Trophoblast cell (in vitro differentiated cells and primary cell): ENCODE measurements around the gene ITPKB.

Experiments
- DNase-seq, 2 donors: peaks; one replicate each; pipeline ENCODE4 v3.0.0-alpha.2; 2016
- H2AFZ ChIP-seq: 2 replicates; pipeline ENCODE4 v1.6.1; 2013; ENCODE audit warnings: low read length, moderate library complexity, mild to moderate bottlenecking; ENCODE audit not compliant: insufficient read depth, poor library complexity
- H2AK5ac ChIP-seq: 2 replicates; pipeline ENCODE4 v1.6.1; 2013; ENCODE audit warnings: mild to moderate bottlenecking, low read length
- H2BK120ac ChIP-seq: 2 replicates; pipeline ENCODE4 v1.6.1; 2013; ENCODE audit warnings: low read length, mild to moderate bottlenecking, moderate library complexity; ENCODE audit not compliant: insufficient read depth, poor library complexity
- H2BK12ac ChIP-seq: 2 replicates; pipeline ENCODE4 v1.6.1; 2013; ENCODE audit warnings: mild to moderate bottlenecking, low read length, moderate library complexity
- H2BK5ac ChIP-seq: 2 replicates; pipeline ENCODE4 v1.6.1; 2013; ENCODE audit warnings: low read length, low read depth, moderate library complexity, mild to moderate bottlenecking; ENCODE audit not compliant: poor library complexity
- H3K14ac ChIP-seq: 2 replicates; pipeline ENCODE4 v1.6.1; 2013; ENCODE audit warnings: mild to moderate bottlenecking, low read length
- H3K18ac ChIP-seq: 2 replicates; pipeline ENCODE4 v1.6.1; 2013; ENCODE audit warnings: mild to moderate bottlenecking, low read length
- H3K23ac ChIP-seq: 2 replicates; pipeline ENCODE4 v1.6.1; 2013; ENCODE audit warnings: low read length
- H3K27ac ChIP-seq: 2 replicates; pipeline ENCODE4 v1.5.1; 2013; ENCODE audit warnings: low read depth, mild to moderate bottlenecking, inconsistent platforms, low read length, moderate library complexity
- H3K27me3 ChIP-seq: 2 replicates; pipeline ENCODE4 v1.6.1; 2013; ENCODE audit warnings: inconsistent platforms, mild to moderate bottlenecking, low read length, moderate library complexity; ENCODE audit not compliant: insufficient read depth
- H3K36me3 ChIP-seq, 2 experiments: 1 replicate in 1 of 2; 2 replicates in 1 of 2; pipeline ENCODE4 v1.6.1; 2013; ENCODE audit warnings: low read length in 2 of 2, mild to moderate bottlenecking in 2 of 2, moderate library complexity in 1 of 2; ENCODE audit not compliant: insufficient read depth in 2 of 2, control insufficient read depth in 1 of 2
- H3K4ac ChIP-seq: 2 replicates; pipeline ENCODE4 v1.6.1; 2013; ENCODE audit warnings: low read depth, mild to moderate bottlenecking, low read length, moderate library complexity
- H3K4me1 ChIP-seq, 2 experiments: 1 replicate in 1 of 2; 2 replicates in 1 of 2; pipeline ENCODE4 v1.6.1; 2013; ENCODE audit warnings: low read length in 2 of 2, mild to moderate bottlenecking in 2 of 2, moderate library complexity in 1 of 2; ENCODE audit not compliant: insufficient read depth in 2 of 2, control insufficient read depth in 1 of 2
- H3K4me2 ChIP-seq: 2 replicates; pipeline ENCODE4 v1.6.1; 2013; ENCODE audit warnings: inconsistent platforms, mild to moderate bottlenecking, low read length, moderate library complexity
- H3K4me3 ChIP-seq: 2 replicates; pipeline ENCODE4 v1.5.1; 2013; ENCODE audit warnings: mild to moderate bottlenecking, low read depth, low read length, inconsistent platforms
- H3K79me1 ChIP-seq: one replicate; pipeline ENCODE4 v1.6.1; 2013; ENCODE audit warnings: low read length
- H3K79me2 ChIP-seq: 2 replicates; pipeline ENCODE4 v1.6.1; 2013; ENCODE audit warnings: low read length, mild to moderate bottlenecking; ENCODE audit not compliant: control insufficient read depth, insufficient read depth, poor library complexity
- H3K9ac ChIP-seq: 2 replicates; pipeline ENCODE4 v1.6.1; 2013; ENCODE audit warnings: mild to moderate bottlenecking, low read length
- H3K9me3 ChIP-seq: 2 replicates; pipeline ENCODE4 v1.6.1; 2013; ENCODE audit warnings: low read depth, mild to moderate bottlenecking, control low read depth, inconsistent platforms, low read length; ENCODE audit not compliant: insufficient read depth
- H4K12ac ChIP-seq: 2 replicates; pipeline ENCODE4 v1.6.1; 2013; ENCODE audit warnings: low read depth, mild to moderate bottlenecking, low read length, moderate library complexity
- H4K8ac ChIP-seq: 2 replicates; pipeline ENCODE4 v1.6.1; 2013; ENCODE audit warnings: low read depth, mild to moderate bottlenecking, low read length, moderate library complexity
- H4K91ac ChIP-seq: one replicate; pipeline ENCODE4 v1.6.1; 2013; ENCODE audit warnings: low read depth, mild to moderate bottlenecking, low read length, moderate library complexity
- WGBS: extraction: QIAGEN DNeasy Blood & Tissue Kit; methylation state at CpG from one replicate; pipeline ENCODE4 v1.1.7; 2013; ENCODE audit warnings: missing lambda C conversion rate; ENCODE audit not compliant: insufficient read length, insufficient coverage; ENCODE audit errors: extremely low coverage; 5-methylcytosine and 5-hydroxymethylcytosine counted together

ITPKB gene

GRCh38 chr1:226656201-226656600, 82.9 kb downstream of the ITPKB start:
- Histone ChIP-seq H4K8ac (no peak overlapping the region), H3K14ac (no peak overlapping the region), H3K27ac (no peak overlapping the region), H4K91ac (no peak overlapping the region), H3K79me2 (no peaks in the 10 kb centered on the region), H3K18ac (no peak overlapping the region), H3K79me1 (peaks cover 11% of the 10 kb centered on the region), H3K4me1 (peaks cover 21 to 26% of the 10 kb centered on the region in 2 experiments), H2AFZ (no peak overlapping the region), H3K36me3 (no peaks in the 10 kb centered on the region), H3K4me2 (no peak overlapping the region), H3K27me3 (no peaks in the 10 kb centered on the region), H3K4ac (no peak overlapping the region), H4K12ac (no peak overlapping the region), H3K9ac (no peak overlapping the region), H2AK5ac (no peak overlapping the region), H2BK5ac (no peak overlapping the region), H3K4me3 (no peak overlapping the region), H2BK12ac (no peak overlapping the region), H2BK120ac (no peak overlapping the region), H3K23ac (no peak overlapping the region), H3K9me3 (no peaks in the 10 kb centered on the region)
- DNase-seq = peak; percentile 52 to 76
- no CpG with 5 or more reads among the region's 4 CpGs for WGBS

GRCh38 chr1:226655251-226656163, 83.6 kb downstream of the ITPKB start:
- H4K8ac ChIP-seq = no peak overlapping the region
- H4K91ac ChIP-seq = peak overlapping the region; percentile 8
- no CpG with 5 or more reads among the region's 12 CpGs for WGBS
- no peaks in the 10 kb centered on the region for H3K36me3 ChIP-seq
- H3K4me2 ChIP-seq = no peak overlapping the region
- no peak overlapping the region for H2BK5ac ChIP-seq
- H2AFZ ChIP-seq = no peak overlapping the region
- H3K27me3 ChIP-seq = no peaks in the 10 kb centered on the region
- no peaks in the 10 kb centered on the region for H3K79me2 ChIP-seq
- H3K18ac ChIP-seq = no peak overlapping the region
- no peak overlapping the region for H3K14ac ChIP-seq
- no peak overlapping the region for H3K4me3 ChIP-seq
- no peak overlapping the region for H2BK12ac ChIP-seq
- H3K4ac ChIP-seq = no peak overlapping the region
- H3K23ac ChIP-seq = no peak overlapping the region
- no peak overlapping the region for H3K27ac ChIP-seq
- peaks cover 10% of the 10 kb centered on the region for H3K79me1 ChIP-seq
- no peak overlapping the region for H2BK120ac ChIP-seq
- H3K9me3 ChIP-seq = no peaks in the 10 kb centered on the region
- no peak overlapping the region for H2AK5ac ChIP-seq
- no peak overlapping the region for H4K12ac ChIP-seq
- H3K9ac ChIP-seq = no peak overlapping the region
- peaks cover 17 to 21% of the 10 kb centered on the region in 2 experiments for H3K4me1 ChIP-seq
- DNase-seq = no peak

GRCh38 chr1:226654668-226655055, 84.4 kb downstream of the ITPKB start:
- Histone ChIP-seq H2BK12ac (no peak overlapping the region), H3K18ac (no peak overlapping the region), H4K91ac (peak overlapping the region; percentile 68), H3K9me3 (no peaks in the 10 kb centered on the region), H3K27me3 (no peaks in the 10 kb centered on the region), H3K14ac (peak overlapping the region; percentile 0), H3K79me2 (no peaks in the 10 kb centered on the region), H3K79me1 (peaks cover 10% of the 10 kb centered on the region), H3K9ac (no peak overlapping the region), H3K4ac (no peak overlapping the region), H3K36me3 (no peaks in the 10 kb centered on the region), H3K27ac (peak overlapping the region; percentile 30), H2BK5ac (peak overlapping the region; percentile 0), H4K8ac (peak overlapping the region; percentile 54), H3K4me2 (no peak overlapping the region), H3K4me3 (no peak overlapping the region), H2AFZ (no peak overlapping the region), H2AK5ac (no peak overlapping the region), H3K4me1 (peaks cover 17 to 21% of the 10 kb centered on the region in 2 experiments), H2BK120ac (no peak overlapping the region), H3K23ac (no peak overlapping the region), H4K12ac (no peak overlapping the region)
- no peak for DNase-seq
- WGBS = 90% methylated on average over 1 of the region's 8 CpGs

GRCh38 chr1:226654046-226654667, 84.9 kb downstream of the ITPKB start:
- no CpG with 5 or more reads among the region's 8 CpGs for WGBS
- Histone ChIP-seq H3K79me1 (peaks cover 10% of the 10 kb centered on the region), H2BK5ac (peak overlapping the region; percentile 0)

More at GRCh38 chr1:226654046-226654667, 84.9 kb downstream of the ITPKB start:
- peak overlapping the region; percentile 27 for H3K18ac ChIP-seq
- H4K12ac ChIP-seq = no peak overlapping the region
- no peak overlapping the region for H3K23ac ChIP-seq
- no peak for DNase-seq
- H3K9me3 ChIP-seq = peaks cover 3% of the 10 kb centered on the region
- H2AFZ ChIP-seq = no peak overlapping the region
- H3K4me3 ChIP-seq = no peak overlapping the region
- H3K79me2 ChIP-seq = no peaks in the 10 kb centered on the region
- peak overlapping the region; percentile 30 for H3K27ac ChIP-seq
- peak overlapping the region; percentile 0 for H3K14ac ChIP-seq
- peak overlapping the region; percentile 23 for H3K4me2 ChIP-seq
- H2BK12ac ChIP-seq = peak overlapping the region; percentile 11
- H2AK5ac ChIP-seq = no peak overlapping the region
- no peak overlapping the region for H2BK120ac ChIP-seq
- H4K8ac ChIP-seq = peak overlapping the region; percentile 54
- peak overlapping the region; percentile 68 for H4K91ac ChIP-seq
- peaks cover 17 to 21% of the 10 kb centered on the region in 2 experiments for H3K4me1 ChIP-seq
- H3K4ac ChIP-seq = no peak overlapping the region
- peaks cover 0 to 2% of the 10 kb centered on the region in 2 experiments for H3K36me3 ChIP-seq
- H3K27me3 ChIP-seq = no peaks in the 10 kb centered on the region
- no peak overlapping the region for H3K9ac ChIP-seq
